Naive thymus-derived CD4-positive, alpha-beta T cell (primary cell): ENCODE measurements around the gene HDAC4. TPM values are rescaled to one million over a fixed set of nuclear protein-coding genes. Genes with fewer than 3 reads are reported as not detected.

Source experiments
- ATAC-seq: fragments of 150-1000 bp; cut with Tn5 transposase; 2 replicates; pipeline ENCODE4 v1.10.0; 2021; ENCODE audit warnings: mild to moderate bottlenecking, moderate library complexity
- CTCF ChIA-PET: fragments of 350-600 bp; sonication (Branson Sonifier 250); formaldehyde crosslinking; loops from one replicate; lab custom pipeline; 2021; ENCODE audit warnings: antibody characterized with exemption; lab: Charles Lee
- POLR2A ChIA-PET: fragments of 350-600 bp; sonication (Branson Sonifier 250); formaldehyde crosslinking; loops from one replicate; lab custom pipeline; 2021; ENCODE audit warnings: antibody characterized with exemption, inconsistent platforms; lab: Charles Lee
- DNase-seq, 9 donors: peaks; one replicate each; pipeline versions ENCODE4 v3.0.0 to v3.0.0-alpha.2; 2020 to 2022; ENCODE audit warnings: mixed read lengths in 1 of 9
- H3K27ac ChIP-seq: one replicate; pipeline ENCODE4 v1.7.0; 2013; ENCODE audit warnings: mild to moderate bottlenecking, low read depth, low read length, moderate library complexity
- H3K27me3 ChIP-seq, 2 donors: one replicate each; pipeline ENCODE4 v1.7.0; 2013; ENCODE audit warnings: low read length in 2 of 2, mild to moderate bottlenecking in 2 of 2, moderate library complexity in 2 of 2; ENCODE audit not compliant: control insufficient read depth in 2 of 2, insufficient read depth in 2 of 2
- H3K36me3 ChIP-seq, 3 experiments: 1 replicate in 2 of 3; 2 replicates in 1 of 3; pipeline ENCODE4 v1.7.0; 2013; ENCODE audit warnings: low read length in 3 of 3, mild to moderate bottlenecking in 3 of 3, moderate library complexity in 1 of 3; ENCODE audit not compliant: insufficient read depth in 3 of 3, control insufficient read depth in 2 of 3
- H3K4me1 ChIP-seq, 2 donors: one replicate each; pipeline ENCODE4 v1.7.0; 2013; ENCODE audit warnings: low read length in 2 of 2, mild to moderate bottlenecking in 2 of 2, moderate library complexity in 1 of 2; ENCODE audit not compliant: control insufficient read depth in 2 of 2, insufficient read depth in 2 of 2
- H3K4me3 ChIP-seq: 2 replicates; pipeline ENCODE4 v1.7.0; 2013; ENCODE audit warnings: mild to moderate bottlenecking, low read length
- H3K9me3 ChIP-seq, 3 experiments: 1 replicate in 2 of 3; 2 replicates in 1 of 3; pipeline ENCODE4 v1.7.0; 2013; ENCODE audit warnings: low read length in 3 of 3; ENCODE audit not compliant: control insufficient read depth in 2 of 3
- H3K27ac Mint-ChIP-seq, 9 donors: one replicate each; pipeline ENCODE4 v1.8.0; 2020 to 2022; ENCODE audit warnings: mixed read lengths in 9 of 9, mild to moderate bottlenecking in 8 of 9, moderate library complexity in 5 of 9, inconsistent platforms in 2 of 9
- H3K27me3 Mint-ChIP-seq, 5 donors: one replicate each; pipeline ENCODE4 v1.8.0; 2021 to 2022; ENCODE audit warnings: mixed read lengths in 5 of 5, mild to moderate bottlenecking in 1 of 5
- H3K36me3 Mint-ChIP-seq, 5 donors: one replicate each; pipeline ENCODE4 v1.8.0; 2020 to 2022; ENCODE audit warnings: mixed read lengths in 5 of 5, mild to moderate bottlenecking in 3 of 5, inconsistent platforms in 1 of 5
- H3K4me1 Mint-ChIP-seq, 7 donors: one replicate each; pipeline ENCODE4 v1.8.0; 2020 to 2022; ENCODE audit warnings: mixed read lengths in 7 of 7, mild to moderate bottlenecking in 3 of 7, inconsistent platforms in 1 of 7
- H3K4me3 Mint-ChIP-seq, 10 donors: one replicate each; pipeline ENCODE4 v1.8.0; 2020 to 2022; ENCODE audit warnings: mild to moderate bottlenecking in 10 of 10, mixed read lengths in 10 of 10, moderate library complexity in 6 of 10, inconsistent platforms in 2 of 10
- H3K9me3 Mint-ChIP-seq, 11 donors: one replicate each; pipeline ENCODE4 v1.8.0; 2020 to 2022; ENCODE audit warnings: mixed read lengths in 11 of 11, mild to moderate bottlenecking in 4 of 11, inconsistent platforms in 1 of 11, moderate library complexity in 1 of 11
- intact Hi-C, 2 donors: fragments of 100-400 bp; cut with micrococcal nuclease; formaldehyde crosslinking; loops; one replicate each; pipeline ENCODE4 v1.15.1; 2023
- polyA plus RNA-seq, 2 donors: library from polyadenylated mRNA; unstranded; fragments of 300-500 nt; fragmentation: Illumina TruSeq; gene quantifications; one replicate each; pipeline ENCODE4 v1.2.3, GENCODE V29; 2021
- total RNA-seq, 6 experiments: library from RNA in 5 of 6; stranded (reverse) in 5 of 6; gene quantifications; 1 replicate in 5 of 6; 2 replicates in 1 of 6; pipeline ENCODE4 v1.2.3 and lab custom pipeline; 2021 to 2026

The HDAC4 gene
- total and polyA plus RNA-seq, 7 experiments from 2014 or later: 7.4 to 101 (median 55.3) TPM

DNA sequence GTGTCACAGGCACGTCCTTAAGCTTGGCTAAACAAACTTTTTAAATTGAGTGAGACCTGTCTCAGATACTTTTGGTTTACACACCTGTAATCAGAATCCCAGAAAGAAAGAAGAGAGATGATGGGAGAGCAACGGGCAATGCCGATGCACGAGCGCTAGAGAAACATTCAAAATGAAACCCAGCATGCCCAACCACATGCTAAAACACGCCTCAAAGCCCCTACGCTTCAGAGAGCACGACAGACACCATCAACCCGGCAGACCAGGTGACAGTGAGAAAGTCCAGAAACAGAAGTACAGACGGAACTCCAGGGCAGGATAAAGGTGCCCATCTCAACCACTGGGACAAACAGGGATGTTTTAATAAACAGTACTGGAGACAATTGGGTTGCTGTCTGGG, 85.5 kb downstream of the HDAC4 start:
- Mint-ChIP-seq H3K4me3 (peak overlapping the region in 1 of 10 donors; percentile 21), H3K4me1 (peaks cover 18 to 66% (median 50%) of the 10 kb centered on the region in 7 donors), H3K36me3 (peaks cover 6 to 28% (median 9%) of the 10 kb centered on the region in 5 donors), H3K27me3 (no peaks in the 10 kb centered on the region), H3K9me3 (peaks cover 0 to 3% (median 0%) of the 10 kb centered on the region in 11 donors), H3K27ac (peak overlapping the region in 8 of 9 donors; percentile 18 to 100 (median 70))
- intact Hi-C loops: no loop called here
- ChIA-PET POLR2A (no interaction called here), CTCF (interaction anchor here (1.5 kb wide), 1 partner anchor 54 kb away, joined by 3 read pairs; no protein-coding TSS in a partner anchor)
- peaks cover 0 to 4% (median 0%) of the 10 kb centered on the region in 3 experiments for H3K36me3 ChIP-seq
- H3K4me3 ChIP-seq: no peak overlapping the region
- H3K27ac ChIP-seq: no peak overlapping the region
- no peak for ATAC-seq
- no peaks in the 10 kb centered on the region for H3K27me3 ChIP-seq
- peak in 1 of 9 donors; percentile 1 for DNase-seq
- H3K4me1 ChIP-seq: peaks cover 6 to 10% of the 10 kb centered on the region in 2 donors
- H3K9me3 ChIP-seq: no peaks in the 10 kb centered on the region

DNA sequence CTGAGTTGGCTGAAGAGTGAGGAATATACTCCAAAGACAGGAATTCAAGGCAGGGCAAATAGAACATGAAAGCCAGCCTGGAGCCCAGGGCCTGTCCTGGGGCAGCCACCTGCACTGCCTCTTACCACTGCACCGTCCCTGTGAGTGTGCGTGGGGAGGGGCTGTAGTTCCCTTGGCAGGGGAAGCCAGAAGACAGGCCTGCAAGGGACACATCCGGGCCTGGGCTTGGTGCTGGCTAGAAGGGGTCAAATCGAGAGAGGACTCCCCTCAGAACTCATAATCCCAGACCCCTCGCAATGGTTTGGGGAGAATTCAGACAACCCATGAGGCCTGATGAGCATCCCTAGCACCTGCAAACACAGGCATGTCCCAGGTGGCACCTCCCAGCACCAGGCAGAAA, 87.0 kb downstream of the HDAC4 start:
- no peak overlapping the region for H3K4me3 Mint-ChIP-seq
- H3K27ac Mint-ChIP-seq: peak overlapping the region in 1 of 9 donors; percentile 56
- POLR2A ChIA-PET: no interaction called here

DNA sequence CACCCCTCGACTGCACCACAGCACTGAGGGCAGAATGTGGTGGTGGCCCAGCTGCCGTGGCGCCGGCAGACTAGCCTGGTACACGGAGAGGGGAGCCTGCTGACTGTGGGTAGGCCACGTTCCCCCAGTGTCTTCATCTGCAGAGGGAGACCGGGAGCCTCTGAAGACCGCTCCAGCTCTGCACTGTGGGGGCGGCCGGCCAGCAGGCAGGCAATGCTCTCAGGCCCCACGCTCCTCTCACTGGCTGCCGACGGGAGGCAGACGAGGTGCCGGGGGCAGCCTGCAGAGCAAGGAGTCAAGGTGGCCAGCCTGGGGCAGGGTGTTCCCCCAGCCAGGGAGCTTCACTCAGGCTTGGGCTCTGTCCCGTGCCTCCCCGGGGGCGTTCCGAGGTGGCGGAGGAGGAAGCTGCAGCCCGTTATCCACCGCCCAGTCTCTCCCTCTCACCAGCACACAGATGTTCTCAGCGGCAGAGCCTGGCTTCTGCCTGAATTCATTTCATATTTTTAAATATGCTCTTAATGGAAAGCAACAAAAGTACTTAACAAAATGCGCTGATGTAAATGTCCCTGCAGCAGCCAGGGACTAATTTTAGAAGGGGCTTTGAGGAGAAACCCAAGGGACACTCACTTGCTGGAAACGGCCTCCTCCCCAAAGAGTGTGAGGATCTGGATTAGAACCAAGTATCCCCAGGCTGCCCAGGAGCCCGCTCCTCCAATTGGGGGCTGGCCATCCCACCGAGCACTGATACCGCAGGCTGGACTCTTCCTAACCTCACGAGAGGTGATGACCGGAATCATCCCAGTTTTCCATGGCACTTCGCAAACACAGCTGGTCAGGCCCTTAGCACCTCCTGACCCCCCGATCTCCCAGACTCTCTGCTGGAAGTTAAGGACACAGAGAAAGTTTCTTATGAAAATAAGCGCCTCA, 87.8 kb downstream of the HDAC4 start:
- ChIA-PET CTCF (no interaction called here), POLR2A (interaction anchor here (1.2 kb wide), 1 partner anchor 8 kb away, joined by 3 read pairs; no protein-coding TSS in a partner anchor)
- peaks cover 0 to 4% (median 0%) of the 10 kb centered on the region in 3 experiments for H3K36me3 ChIP-seq
- H3K4me3 ChIP-seq: no peak overlapping the region
- Mint-ChIP-seq H3K27ac (no peak overlapping the region), H3K27me3 (no peaks in the 10 kb centered on the region), H3K4me3 (no peak overlapping the region), H3K36me3 (peaks cover 6 to 21% (median 9%) of the 10 kb centered on the region in 5 donors), H3K4me1 (peaks cover 20 to 50% (median 37%) of the 10 kb centered on the region in 7 donors), H3K9me3 (peaks cover 0 to 1% (median 0%) of the 10 kb centered on the region in 11 donors)
- ATAC-seq (no peak), DNase-seq (peak in 2 of 9 donors; percentile 4 to 15)
- no peak overlapping the region for H3K27ac ChIP-seq
- intact Hi-C loops: no loop called here
- peaks cover 0 to 10% of the 10 kb centered on the region in 2 donors for H3K4me1 ChIP-seq
- H3K27me3 ChIP-seq: no peaks in the 10 kb centered on the region
- no peaks in the 10 kb centered on the region for H3K9me3 ChIP-seq

More for the DNA sequence above, 87.0 kb downstream of the HDAC4 start:
- Histone ChIP-seq H3K4me3 (no peak overlapping the region), H3K9me3 (no peaks in the 10 kb centered on the region), H3K27ac (no peak overlapping the region), H3K4me1 (peaks cover 0 to 10% of the 10 kb centered on the region in 2 donors), H3K27me3 (no peaks in the 10 kb centered on the region), H3K36me3 (peaks cover 0 to 4% (median 0%) of the 10 kb centered on the region in 3 experiments)
- Mint-ChIP-seq H3K9me3 (peaks cover 0 to 1% (median 0%) of the 10 kb centered on the region in 11 donors), H3K4me1 (peaks cover 21 to 58% (median 44%) of the 10 kb centered on the region in 7 donors), H3K27me3 (no peaks in the 10 kb centered on the region), H3K36me3 (peaks cover 6 to 22% (median 9%) of the 10 kb centered on the region in 5 donors)
- peak in 2 of 9 donors; percentile 1 to 12 for DNase-seq
- intact Hi-C loops: no loop called here
- CTCF ChIA-PET: interaction anchor here (0.9 to 1.5 kb wide), 2 partner anchors 20 to 56 kb away, joined by 3 read pairs; no protein-coding TSS in a partner anchor
- no peak for ATAC-seq

DNA sequence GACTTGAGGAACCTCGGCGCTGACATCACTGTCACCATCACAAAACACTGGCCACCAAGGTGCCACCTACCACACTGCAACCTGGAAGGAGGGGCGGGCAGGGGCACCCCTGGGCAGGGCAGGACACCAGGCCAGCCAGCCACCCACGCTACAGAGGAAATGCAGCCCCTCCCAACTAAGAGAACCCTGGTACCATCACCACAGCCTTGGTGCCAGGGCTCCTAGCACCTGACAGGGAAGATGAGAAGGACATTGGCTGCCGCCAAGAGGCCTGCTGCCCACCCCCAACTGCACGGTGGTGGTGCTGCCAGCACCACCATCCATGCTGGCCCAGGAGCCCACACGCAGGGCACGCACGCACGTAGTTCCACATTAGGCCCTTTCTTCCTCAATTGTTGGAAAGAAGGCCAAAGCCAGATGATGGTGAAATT, 88.7 kb downstream of the HDAC4 start:
- Mint-ChIP-seq H3K27ac (peak overlapping the region in 1 of 9 donors; percentile 40), H3K9me3 (peaks cover 0 to 1% (median 0%) of the 10 kb centered on the region in 11 donors), H3K27me3 (no peaks in the 10 kb centered on the region), H3K36me3 (peaks cover 6 to 23% (median 9%) of the 10 kb centered on the region in 5 donors), H3K4me1 (peaks cover 20 to 44% (median 30%) of the 10 kb centered on the region in 7 donors), H3K4me3 (no peak overlapping the region)
- CTCF ChIA-PET: no interaction called here
- Histone ChIP-seq H3K4me1 (peaks cover 0 to 10% of the 10 kb centered on the region in 2 donors), H3K4me3 (no peak overlapping the region), H3K27me3 (no peaks in the 10 kb centered on the region), H3K36me3 (peaks cover 0 to 4% (median 0%) of the 10 kb centered on the region in 3 experiments), H3K9me3 (no peaks in the 10 kb centered on the region), H3K27ac (no peak overlapping the region)
- intact Hi-C loops: no loop called here
- ATAC-seq (no peak), DNase-seq (peak in 2 of 9 donors; percentile 1 to 10)
- POLR2A ChIA-PET: interaction anchor here (0.8 to 1.2 kb wide), 2 partner anchors 8 to 10 kb away, joined by 3 read pairs; no protein-coding TSS in a partner anchor

DNA sequence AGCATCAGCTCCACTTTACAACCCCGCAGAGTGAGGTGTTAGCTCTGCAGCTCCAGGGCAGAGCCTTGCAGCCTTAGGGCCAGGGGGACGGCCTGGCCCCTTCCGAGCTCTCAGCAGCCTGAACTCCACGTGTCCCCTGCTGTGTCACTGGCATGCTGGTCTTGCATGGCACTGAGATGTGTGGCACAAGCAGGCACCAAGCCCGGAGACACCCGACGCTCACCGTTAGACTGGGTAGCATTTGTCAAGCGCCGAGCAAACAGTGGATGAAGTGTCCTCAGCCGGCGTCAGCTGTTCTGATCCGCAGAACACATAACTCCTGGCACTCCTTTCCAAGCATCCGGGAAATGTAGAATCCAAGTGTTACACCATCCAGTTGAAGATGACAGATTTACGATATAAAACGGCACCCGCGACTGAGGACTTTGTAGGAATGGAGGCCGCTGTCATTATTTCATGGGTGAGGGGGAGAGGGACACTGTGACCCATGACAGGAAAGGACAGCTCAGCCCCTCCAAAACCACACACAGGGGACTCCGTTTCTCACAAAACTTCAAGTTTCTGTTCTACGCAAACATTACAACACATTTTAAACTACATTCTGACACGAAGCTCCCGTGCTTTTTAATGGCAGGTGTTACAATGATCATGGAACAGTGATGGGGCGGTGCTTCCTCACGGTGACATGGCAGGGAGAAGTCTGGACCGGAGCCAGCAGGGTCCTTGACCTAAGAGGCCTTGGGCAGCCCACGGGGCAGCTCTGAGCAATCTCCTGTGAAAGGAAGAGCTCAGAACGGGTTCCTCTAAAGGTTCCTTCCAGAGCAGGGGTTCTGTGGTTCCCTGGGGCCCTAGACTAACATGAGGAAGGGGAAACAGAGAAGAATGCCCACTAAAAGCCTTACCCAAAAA, 89.4 kb downstream of the HDAC4 start:
- Histone ChIP-seq H3K36me3 (peaks cover 0 to 4% (median 0%) of the 10 kb centered on the region in 3 experiments), H3K4me3 (no peak overlapping the region), H3K27ac (no peak overlapping the region), H3K9me3 (no peaks in the 10 kb centered on the region), H3K27me3 (no peaks in the 10 kb centered on the region), H3K4me1 (peaks cover 0 to 10% of the 10 kb centered on the region in 2 donors)
- peaks cover 18 to 37% (median 25%) of the 10 kb centered on the region in 7 donors for H3K4me1 Mint-ChIP-seq
- CTCF ChIA-PET: no interaction called here
- intact Hi-C loops: no loop called here
- ATAC-seq: no peak
- DNase-seq: peak in 2 of 9 donors; percentile 1 to 19
- peaks cover 6 to 23% (median 9%) of the 10 kb centered on the region in 5 donors for H3K36me3 Mint-ChIP-seq
- POLR2A ChIA-PET: interaction anchor here (0.7 to 0.8 kb wide), 2 partner anchors 10 to 11 kb away, joined by 3 read pairs; no protein-coding TSS in a partner anchor
- H3K4me3 Mint-ChIP-seq: no peak overlapping the region
- H3K27ac Mint-ChIP-seq: peak overlapping the region in 2 of 9 donors; percentile 40 to 45
- H3K27me3 Mint-ChIP-seq: no peaks in the 10 kb centered on the region
- H3K9me3 Mint-ChIP-seq: peaks cover 0 to 1% (median 0%) of the 10 kb centered on the region in 11 donors
